Measurements from ENCODE around the gene ARL5C.
"Not testable (repeated sequence)": the region's sequence is repeated elsewhere in the genome, so short reads cannot be mapped to it uniquely, and the experiment has no call there.

ARL5C gene

GRCh38 chr17:39139161-39139511, 26.8 kb downstream of the ARL5C start:
- no peak for DNase-seq

GRCh38 chr17:39138431-39139160, 27.4 kb downstream of the ARL5C start:
- DNase-seq: no peak

DNA sequence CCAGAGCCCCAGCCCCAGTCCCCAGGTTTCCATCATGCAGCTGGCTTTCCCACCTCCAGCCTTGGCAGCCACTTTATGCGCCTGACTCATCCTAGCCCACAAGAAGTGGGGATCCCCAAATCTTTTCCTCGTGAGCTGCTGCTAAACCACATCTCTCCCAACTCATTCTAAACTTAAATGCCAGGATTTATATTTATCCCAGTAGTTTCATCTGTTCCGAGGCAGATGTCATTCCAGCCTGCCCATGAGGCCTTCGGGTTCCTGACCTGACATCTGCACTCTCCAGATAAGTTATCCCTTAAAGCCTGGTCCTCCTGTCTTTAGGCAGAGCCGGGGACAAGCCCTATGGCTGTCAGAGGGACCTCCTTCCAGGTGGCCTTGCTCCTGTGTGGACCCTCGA, 31.1 kb downstream of the ARL5C start:
- no peak for DNase-seq

- DNase-seq: no peak
These were observed 33.8 kb downstream of the ARL5C start for GRCh38 chr17:39132192-39132610.

- no peak for DNase-seq
These were observed 34.3 kb downstream of the ARL5C start for GRCh38 chr17:39131616-39132015.

GRCh38 chr17:39130205-39130604, 35.8 kb downstream of the ARL5C start:
- no peak for DNase-seq

DNA sequence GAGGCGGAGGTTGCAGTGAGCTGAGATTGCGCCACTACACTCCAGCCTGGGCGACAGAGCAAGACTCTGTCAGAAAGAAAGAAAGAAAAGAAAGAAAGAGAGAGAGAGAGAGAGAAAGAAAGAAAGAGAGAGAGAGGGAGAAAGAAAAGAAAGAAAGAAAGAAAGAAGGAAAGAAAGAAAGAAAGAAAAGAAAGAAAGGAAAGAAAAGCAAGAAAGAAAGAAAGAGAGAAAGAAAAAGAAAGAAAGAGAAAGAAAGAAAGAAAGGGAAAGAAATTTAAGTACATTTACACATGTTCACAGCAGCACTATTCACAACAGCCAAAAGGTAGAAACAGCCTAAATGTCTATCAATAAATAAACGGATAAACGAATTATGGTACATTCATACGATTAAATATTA, 36.4 kb downstream of the ARL5C start:
- DNase-seq: not testable (repeated sequence)

DNA sequence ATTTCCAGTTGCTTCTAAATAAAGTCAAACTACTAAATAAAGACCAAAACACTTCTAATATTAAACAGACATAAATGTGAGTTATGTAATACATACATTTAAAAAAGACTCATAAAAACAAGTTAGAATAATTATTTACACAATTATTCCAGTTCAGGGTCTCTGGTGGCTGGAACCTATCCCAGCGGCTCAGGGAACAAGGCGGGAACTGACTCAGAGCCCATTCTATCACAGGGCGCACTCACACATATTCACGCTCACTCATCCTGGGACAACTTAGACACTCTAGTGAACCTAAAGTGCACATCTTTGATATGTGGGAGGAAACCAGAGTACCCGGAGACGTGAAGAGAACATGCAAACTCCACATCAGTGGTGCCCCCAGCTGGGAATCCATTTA, 39.5 kb downstream of the ARL5C start:
- no peak for DNase-seq

GRCh38 chr17:39125143-39125875, 40.7 kb downstream of the ARL5C start:
- DNase-seq: no peak

DNA sequence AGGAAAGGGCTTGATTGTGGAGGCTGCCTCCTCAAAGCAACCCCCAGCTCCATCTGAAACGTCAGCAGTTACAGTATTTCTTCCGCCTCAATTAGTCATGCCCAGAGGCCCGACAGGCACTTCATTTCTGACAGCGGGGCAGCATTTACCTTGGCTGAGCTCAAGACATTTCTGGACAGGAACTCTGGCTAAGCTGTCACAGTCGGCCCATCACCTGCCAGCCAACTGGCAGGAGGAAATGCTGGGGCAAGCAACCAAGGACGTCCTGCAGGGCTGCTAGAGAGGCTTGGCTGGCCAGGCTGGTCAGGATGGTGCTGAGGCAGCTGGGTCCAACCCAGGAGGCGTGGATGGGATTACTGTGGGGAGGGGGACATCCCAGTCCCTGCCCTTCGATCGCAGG, 42.3 kb downstream of the ARL5C start:
- no peak for DNase-seq

- DNase-seq: no peak
These were observed 43.0 kb downstream of the ARL5C start for GRCh38 chr17:39122991-39123390.

DNA sequence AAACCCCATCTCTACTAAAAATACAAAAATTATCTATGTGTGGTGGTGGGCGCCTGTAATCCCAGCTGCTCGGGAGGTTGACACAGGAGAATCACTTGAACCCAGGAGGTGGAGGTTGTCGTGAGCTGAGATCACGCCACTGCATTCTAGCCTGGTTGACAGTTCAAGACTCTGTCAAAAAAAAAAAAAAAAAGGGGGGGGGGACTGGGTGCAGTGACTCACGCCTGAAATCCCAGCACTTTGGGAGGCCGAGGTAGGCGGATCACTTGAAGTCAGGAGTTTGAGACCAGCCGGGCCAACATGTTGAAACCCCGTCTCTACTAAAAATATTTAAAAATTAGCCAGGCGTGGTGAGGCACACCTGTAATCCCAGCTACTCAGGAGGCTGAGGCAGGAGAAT, 44.0 kb downstream of the ARL5C start:
- not testable (repeated sequence) for DNase-seq

DNA sequence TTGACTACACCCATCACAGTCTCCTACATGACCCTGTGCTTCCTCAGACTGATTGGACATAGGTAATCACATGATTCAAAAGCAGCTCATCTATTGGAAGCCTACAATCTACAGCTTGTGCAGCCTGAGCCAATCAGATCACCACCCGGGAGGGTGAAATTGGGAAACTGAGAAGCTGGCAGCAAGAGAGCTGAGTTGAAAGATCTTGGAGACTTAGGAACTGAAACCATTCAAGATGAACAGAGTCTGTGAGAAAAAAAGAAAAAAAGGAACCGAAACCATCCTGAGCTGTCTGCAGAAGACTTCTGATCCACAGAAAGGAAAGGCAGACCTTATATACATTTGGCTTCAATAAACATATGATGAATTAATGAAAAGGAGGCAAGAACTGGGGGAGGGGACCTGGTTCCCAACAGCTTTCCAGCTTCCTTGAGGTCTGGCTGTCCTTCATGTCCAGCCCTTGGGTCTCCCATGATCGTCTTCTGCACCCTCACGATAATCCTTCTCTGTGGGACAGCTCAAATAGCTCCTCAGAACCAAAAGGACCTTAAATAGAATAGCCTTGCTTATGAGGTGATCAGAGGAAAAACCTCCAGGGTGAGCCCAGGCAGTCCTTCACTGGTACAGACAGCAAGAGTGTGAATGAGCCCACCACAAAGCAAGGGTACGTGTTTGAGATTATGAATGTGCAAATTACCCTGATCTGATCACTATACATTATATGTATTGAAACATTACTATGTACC, 47.1 kb downstream of the ARL5C start:
- DNase-seq: no peak

DNA sequence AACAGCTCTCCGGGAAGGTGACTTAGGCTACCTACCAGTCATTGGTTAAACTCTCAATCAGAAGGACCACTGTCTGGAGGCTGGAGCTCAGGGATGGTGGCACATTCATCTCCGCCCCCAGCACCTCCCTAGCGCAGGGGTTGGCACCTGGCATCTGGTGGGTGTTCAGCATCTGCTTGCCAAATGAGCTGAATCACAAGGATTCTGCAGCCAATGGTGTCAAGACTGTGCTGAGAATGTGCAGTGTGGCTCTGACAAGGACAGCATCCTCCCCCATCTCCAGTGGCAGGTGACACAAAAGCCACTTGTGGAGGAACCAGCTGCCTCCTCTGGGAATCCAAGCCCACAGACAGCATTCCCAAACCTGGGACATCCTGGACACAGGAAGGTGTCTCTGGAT, 49.7 kb downstream of the ARL5C start:
- DNase-seq: no peak

GRCh38 chr17:39115135-39115534, 50.8 kb downstream of the ARL5C start:
- DNase-seq: no peak

GRCh38 chr17:39114723-39115122, 51.2 kb downstream of the ARL5C start:
- no peak for DNase-seq

DNA sequence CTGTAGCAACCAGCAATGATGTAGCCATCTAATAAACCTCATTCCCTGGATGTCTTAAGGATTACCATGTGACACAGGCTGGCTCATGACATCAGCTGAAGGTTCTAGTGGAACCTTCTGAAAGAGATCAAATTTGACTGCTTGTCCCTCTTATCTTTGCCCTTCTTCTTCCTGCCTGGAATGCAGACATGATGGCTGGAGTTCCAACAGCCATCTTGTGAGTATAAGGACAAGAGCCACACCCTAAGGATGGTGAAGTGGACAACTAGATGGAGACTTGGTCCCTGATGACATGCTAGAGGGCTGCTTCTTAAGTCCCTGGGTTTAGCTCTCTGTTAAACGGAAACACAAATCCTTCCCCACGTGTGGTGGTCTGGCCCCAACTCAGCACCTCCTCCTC, 52.1 kb downstream of the ARL5C start:
- DNase-seq: no peak

DNA sequence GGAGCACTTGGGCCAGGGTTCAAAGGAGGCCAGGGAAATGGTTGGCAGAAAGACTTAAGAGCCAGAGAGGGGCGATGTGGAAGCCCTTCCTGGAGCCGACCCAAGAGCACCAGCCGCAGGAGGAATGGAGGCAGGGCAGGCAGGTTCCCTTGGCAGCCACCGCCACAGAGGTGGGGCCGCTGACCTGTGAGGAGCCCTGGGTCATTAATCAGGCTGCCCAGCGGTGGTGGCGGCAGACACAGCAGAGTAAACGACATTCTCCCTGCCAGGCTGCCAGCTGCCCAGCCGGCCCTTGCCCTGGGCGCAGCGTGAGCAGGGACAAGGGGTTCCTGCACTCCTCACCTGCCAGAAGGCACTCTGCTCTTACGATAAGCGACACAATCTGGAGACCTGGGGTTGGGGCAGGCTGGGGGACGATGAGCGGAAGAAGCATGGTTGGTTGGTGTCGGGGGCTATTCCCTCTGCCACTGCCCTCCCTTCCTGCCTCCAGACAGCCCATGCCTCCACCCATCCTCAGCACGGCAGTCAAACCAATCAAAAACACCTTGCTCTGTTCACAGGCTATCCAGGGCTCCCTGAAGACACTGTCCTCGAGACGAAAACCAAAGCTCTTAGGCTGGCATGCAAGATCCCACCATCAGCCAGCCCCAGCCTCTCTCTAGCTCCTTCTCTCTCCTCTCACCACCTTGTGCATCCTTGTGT, 55.4 kb downstream of the ARL5C start:
- no peak for DNase-seq

DNA sequence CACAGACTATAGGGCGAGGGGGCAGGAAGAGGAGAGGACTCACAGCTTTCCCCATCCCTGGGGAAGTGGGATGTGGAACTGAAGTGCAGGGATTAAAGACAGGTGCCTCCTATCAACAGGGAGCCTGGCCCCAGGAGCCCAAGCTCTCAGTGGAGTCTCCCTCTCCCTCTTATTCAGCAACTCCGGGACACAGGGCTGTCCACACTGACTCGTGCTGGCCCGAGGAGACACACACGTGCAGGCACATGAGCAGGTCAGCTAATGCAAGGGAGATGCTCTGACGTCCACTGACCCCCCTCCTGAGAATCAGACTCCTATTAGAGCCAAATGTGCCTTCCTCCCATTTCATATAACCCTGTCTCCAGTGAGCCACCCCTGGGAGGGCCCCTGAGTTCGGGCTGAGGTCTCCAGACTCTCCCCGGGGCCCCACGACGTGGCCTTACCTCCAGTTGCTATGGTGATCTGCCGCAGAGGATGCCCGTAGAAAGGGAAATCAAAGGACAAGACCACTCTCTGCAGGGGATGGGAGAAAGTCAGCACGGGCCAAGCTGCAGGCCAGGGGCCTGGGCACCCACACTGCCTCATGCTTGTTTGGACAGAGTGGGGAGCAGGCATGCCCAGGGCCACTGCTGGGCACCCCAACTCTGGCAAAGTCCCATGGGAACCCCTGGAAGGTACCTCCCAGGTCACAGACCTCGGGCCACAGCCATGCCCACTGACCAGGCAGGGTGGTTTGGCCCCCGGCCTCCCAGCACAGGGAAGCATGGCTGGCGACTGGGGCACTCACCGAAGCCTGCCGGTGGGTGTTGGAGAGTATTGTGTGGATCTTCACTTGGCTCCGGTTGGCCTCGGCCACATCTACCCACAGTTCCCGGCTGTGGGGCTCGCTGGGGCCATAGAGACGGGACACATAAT, 57.2 kb downstream of the ARL5C start:
- no peak for DNase-seq

- no peak for DNase-seq
These were observed 58.0 kb downstream of the ARL5C start for GRCh38 chr17:39107973-39108372.

DNA sequence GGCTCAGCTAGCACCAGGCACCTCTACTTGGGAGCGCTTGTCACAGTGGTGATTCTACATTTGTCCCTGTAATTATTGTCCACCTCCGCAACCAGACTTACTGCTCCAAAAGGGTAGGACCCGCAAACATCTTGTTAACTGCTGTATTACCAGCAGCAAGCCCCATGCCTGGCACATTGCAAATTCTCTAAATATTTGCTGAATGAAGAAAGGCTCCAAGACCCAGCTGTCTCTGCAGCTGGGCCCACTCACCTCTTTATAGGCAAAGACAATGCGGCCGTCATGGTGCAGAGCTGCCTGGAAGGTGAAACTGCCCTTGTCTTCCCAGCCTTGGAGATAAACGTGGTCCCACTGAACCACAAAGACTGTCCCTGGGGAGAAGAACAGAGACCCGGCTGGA, 58.8 kb downstream of the ARL5C start:
- no peak for DNase-seq
